CD4-positive, alpha-beta T cell treated with Interleukin-6 for 4 hours (primary cell): ENCODE measurements around the gene AUH.

ENCODE experiments used
- DNase-seq: peaks from one replicate; pipeline ENCODE4 v3.0.0-alpha.2; 2020; ENCODE audit warnings: mixed read lengths

AUH gene

DNA sequence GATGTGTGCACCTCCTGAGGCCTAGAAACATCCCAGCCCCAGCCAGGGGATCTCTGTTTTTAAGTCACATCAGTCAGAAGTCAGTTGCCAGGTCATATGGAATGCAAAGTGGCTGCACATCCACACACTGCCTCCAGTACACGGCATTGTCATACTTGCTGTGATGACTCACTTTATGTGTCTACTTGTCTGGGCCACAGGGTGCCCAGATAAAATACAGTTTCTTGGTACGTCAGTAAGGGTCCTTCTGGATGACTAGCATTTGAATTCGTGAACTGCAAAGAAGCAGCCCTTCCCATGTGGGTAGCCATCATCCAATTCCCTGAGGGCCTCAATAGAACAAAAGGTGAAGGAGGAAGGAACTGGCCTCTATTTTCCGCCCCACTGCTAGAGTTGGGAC is 27.7 kb downstream of the AUH start:
- DNase-seq, result no peak

DNA sequence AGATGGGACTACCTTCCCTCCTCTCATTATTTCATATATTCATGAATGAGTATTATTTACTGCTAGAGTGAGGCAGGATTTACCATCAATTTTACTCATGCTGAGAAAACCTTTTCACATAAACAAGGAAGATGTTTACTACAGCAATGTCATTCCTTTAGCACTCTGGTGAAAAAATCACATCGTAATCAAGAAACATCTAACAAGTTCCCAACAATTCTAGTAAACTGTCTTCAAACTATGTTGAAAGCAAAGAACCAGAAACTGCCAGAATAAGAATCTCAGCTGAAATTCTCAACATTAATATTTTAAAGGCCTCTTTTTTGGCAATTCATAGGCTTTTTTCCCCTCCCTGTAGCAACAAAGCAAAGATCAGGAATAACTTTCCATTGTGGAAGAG is 28.2 kb downstream of the AUH start:
- no peak for DNase-seq

DNA sequence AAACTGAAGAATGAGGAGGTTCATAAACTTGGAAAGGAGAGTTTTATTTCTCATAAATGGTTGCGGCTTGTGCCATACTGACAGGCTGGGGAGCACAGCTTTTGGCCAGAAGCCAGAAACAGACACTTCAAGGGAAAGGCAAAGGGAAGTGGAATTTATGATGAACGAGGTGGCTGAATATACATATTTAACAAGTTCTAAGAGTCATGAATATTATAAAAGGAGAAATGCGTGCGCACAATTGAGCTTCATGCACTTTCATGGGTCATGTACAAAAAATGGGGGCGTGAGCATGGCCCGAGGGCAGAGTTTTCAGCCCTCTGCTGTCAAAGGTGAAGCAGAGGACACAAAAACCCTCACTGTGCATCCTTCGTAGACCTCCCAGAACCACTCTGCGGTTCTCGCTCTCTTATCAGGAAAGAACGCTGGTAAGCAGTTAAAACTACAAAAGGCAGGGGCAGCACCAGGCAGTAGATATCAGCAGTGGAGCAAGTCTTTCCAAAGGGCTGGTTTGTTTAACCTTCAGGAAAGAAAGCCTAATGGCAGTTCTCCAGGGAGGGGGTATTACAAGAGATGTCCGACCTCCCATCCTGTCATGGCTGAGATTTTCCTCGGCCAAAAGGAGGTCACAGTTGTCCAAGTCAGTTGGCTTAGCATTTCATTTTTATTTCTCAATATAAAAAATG is 29.0 kb downstream of the AUH start:
- peak; percentile 10 for DNase-seq

DNA sequence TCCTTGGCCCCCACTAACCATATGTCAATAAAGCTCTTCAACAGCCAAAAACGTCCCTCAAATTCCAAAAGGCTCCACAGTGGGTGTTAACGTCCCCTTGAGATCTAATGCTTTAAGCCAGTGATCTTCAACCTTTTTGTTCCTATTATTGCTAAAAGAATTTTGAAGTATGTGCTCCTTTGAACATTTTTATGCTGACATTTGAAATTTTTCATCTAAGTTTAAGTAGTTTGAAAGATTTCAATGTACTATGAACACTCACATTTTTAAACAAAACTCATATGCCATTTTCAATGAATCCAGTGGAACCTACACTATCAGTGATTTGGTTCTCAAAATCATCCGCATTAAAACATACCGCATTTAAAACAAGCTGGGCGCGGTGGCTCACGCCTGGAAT is 29.9 kb downstream of the AUH start:
- DNase-seq, result no peak

DNA sequence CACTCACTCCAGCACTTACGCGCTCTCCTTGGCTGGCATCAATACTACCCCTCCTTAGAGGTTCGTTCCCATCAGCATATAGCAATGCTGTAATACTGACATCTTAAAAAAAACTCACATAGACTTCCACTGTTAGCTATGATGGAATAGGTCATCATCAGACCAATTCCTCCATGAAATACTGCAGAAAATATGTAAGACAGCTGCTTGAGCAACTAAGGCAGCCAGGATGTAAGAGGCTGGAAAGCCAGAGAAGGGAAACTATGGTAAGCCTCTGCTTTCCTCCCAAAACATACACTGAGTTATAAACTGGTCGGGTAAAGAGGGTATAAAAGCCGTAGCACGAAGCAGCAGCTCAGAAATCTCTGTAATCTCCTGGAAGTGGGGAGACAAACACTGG is 33.5 kb downstream of the AUH start:
- no peak for DNase-seq

DNA sequence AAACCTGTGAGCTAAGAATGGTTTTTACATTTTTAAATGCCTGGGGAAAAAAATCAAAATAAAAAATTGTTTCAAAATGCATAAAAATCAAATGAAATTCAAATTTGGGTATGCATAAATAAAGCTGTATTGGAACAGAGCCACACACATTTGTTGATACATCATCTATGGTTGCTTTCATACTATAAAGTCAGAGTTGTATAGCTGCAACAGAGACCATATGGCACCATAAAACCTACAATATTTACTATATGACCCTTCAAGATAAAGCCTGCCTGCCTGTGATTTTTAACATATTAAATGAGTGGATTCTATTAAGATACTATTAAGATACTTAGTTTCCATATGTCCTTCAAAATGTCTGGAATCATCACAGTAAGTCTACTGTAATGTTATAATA is 40.0 kb downstream of the AUH start:
- DNase-seq, result no peak

DNA sequence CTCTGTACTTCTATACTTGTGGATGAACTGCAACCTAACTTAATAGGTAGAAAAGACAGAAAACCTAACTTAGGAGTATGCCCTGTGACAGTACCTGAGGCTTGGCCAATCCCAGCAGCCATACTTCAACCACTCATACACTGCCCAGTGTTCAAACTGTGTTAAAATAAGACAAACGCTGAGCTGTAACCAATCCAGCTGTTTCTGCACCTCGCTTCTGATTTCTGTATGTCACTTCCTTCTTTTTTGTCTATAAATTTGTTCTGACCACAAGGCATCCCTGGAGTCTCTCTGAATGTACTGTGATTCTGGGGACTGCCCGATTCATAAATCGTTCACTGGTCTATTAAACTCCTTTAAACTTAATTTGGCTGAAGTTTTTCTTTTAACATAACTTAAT is 41.4 kb downstream of the AUH start:
- DNase-seq, result no peak

DNA sequence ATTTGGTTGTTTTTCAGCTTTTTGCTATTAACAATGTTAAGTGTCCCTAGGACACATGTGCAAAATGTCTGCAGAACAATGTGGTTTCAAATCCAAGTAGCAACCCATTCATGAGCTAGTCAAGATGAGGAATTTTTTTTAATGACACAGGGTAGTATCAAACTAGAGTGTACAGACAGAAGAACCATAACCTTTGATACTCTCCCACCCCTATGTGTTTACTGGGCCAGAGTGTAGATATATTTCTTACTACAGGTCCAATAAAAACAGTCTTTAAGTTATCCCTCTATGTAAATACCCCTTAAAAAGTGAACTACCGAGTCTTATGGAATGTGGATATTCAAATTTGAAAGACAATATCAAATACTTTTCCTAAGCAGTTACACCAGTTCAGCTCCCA is 45.6 kb downstream of the AUH start:
- DNase-seq, result no peak

DNA sequence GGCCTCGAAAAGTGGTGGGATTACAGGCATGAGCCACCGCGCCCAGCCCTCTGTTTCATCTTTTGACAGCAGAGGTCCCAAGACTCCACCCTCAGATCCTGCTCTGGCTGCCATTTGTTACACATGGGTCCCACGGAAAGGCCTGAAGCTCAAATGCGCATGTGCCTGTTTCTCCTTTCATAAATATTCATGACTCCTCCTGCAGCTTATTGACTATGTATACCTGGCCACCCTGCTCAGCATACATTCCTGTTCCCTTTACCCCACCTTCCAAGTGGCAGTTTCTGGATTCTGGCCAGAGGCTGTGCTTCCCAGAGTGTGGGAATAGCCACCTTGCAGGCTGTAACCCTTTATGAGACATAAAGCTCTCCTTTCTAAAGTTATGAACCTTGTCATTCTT is 46.5 kb downstream of the AUH start:
- no peak for DNase-seq

DNA sequence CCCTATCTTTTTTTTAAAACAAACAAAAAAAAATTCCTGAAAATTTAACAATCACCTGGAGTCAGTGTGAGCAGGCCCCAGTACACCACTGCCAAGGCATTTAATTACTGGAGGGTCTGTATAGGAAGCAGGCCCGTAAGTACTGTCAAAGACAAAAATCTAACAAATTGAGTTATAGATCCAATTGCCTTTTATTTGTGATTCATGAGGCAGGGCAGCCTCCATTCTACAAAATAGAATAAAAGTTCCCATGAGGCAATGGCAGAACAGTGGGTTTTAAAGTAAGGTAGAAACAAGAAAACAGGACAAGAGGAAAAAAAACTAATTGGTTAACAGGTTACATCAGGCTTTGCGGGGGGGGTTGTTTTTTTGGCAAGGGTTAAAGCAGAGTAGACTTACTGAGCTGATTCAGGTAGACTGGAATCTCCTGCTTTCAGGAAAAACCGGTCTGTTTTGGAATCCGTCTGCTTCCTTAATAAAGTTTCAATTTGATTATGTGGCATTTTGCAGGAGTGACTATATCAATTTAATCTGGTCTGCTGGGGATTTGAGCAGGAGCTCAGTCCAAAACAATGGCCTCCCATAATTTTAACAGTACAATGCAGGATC is 48.9 kb downstream of the AUH start:
- DNase-seq, result no peak

DNA sequence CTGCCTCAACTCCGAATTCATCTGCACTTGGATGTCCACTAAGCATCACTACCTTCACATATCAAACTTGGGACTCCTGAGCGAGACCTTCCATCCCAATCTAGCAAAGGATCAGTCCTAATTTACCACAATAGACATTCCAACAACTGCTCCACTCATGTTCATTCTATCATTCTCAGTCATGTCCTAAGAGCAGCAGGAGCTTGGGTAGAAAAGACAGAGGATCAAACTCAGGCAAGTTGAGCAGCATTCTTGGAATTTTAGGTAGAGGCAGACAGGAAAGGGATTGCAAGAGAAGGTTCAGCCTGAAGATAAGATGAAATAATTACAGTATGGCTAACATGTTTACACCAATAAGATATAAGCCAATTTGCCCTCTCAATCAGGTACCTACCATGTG is 51.7 kb downstream of the AUH start:
- DNase-seq, result no peak

DNA sequence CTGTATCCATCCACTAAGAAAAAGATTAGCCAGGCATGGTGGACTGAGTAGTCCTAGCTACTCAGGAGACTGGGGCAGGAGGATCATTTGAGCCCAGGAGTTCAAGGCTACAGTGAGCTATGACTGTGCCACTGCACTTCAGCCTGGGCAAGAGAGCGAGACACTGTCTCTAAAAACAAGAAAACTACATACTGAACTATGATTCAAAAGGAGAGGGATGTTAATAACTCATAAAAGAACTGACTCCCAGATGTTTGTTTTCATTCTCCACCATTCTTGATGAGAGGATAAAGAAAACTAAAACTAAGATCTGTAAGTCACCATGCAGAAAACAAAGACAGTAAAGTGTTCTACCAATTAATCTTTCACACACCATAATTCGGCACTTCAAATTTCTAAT is 53.5 kb downstream of the AUH start:
- no peak for DNase-seq

DNA sequence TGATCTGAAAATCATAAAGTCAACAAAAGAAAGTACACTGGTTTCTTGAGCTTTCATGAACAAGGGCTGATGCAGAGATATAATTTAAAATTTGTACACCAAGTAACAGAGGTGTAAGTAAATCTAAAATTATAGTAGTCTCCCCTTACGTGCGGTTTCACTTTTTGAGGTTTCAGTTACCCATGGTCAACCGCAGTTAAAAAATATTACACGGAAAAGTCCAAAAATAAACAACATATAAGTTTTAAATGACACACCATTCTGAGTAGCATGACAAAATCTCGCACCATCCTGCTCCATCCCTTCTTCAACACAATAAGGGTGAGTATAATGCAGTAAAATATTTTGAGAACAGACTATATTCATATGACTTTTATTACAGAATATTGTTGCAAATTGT is 54.4 kb downstream of the AUH start:
- no peak for DNase-seq

DNA sequence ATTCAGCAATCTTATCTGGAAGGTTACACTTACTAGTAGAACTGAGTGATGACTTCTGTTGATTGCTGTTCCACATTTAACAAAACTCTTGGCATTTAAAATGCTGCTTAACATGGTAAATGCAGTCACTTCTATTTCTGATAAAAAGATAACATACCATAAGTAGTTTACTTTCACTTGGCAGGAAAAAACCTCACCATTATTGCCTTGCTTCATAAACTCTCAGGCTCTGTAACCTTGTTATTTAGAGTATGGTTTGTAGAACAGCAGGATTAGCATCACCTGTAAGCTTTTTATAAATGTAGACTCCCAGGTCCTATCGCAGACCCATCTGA is 55.5 kb downstream of the AUH start:
- DNase-seq, result no peak

DNA sequence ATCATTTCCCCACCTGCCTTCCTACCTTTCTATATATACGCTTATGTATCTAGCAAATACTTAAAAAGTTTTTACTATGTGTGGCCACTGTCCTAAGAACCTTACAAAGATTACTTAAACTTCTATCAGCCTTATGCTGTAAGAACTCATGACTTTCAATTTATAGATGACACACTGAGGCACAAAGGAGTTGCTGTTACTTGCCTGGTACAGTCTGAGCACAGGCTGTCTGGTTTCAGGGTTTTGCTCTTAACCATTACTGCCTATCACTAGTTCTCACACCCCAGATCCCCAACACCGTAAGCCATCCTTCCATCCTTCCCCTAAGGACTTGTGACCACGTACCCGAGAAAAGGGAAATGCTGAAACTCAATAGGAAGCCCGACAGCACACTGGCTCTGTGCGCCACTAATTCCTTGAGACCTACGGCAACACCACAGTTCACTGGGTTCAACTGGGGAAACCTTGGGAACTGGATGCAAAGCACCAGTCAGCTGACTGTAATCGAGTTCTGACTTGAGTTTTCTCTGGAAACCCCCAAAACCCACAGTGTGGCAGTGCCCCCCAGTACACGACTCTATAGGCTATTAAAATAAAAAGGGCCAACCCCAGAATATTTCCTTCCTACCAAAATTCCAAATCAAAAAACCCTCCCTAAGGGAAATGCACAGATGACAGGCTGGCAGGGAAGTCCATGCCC is 56.0 kb downstream of the AUH start:
- DNase-seq, result no peak

DNA sequence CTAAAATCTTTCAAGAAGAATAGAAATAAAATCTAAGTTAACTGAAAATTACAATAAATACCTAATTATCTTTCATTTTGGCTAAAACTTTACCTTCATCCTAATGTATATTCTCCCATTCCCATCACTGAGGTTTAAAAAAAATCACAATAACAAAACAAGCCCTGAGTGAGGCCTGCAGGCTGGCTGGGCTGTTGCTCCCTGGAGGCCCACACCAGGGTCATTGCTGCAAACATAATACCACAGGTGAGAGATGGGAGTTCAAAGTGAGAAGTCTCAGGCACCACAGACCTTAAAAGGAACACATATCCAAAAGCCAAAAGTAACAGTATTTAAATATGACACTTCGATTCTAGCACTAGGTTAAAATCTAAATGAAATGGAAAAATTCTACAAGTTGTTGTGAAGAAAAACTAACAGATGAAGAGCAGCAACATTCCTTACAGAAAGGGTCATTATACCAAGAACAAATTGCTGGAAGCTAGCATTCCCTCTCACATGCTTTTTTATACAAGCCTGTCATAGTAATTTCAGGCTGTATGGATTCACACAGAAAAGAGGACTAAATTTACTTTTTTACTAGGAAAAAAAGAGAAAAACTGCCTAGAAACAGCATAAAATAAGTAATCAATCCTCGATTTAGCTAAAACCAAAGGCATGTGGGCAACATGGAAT is 57.8 kb downstream of the AUH start:
- no peak for DNase-seq

DNA sequence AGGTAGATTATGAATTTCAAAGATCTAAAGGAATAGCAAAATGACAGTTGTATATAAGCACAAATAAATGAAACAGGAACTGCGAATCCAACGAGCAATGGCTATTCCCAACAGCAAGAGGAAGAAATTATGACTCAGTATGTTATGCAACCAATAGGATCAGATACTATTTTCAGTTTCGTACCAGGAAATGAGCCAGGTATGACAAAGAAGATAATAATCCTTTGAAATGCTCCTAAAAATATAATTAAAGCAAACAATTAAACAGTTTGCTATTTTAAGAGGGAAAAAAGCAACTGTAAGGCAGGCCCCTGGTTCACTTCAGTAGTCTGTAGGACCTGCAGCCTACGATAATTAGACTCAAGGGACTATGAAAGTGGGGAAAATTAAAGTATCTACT is 58.9 kb downstream of the AUH start:
- no peak for DNase-seq

DNA sequence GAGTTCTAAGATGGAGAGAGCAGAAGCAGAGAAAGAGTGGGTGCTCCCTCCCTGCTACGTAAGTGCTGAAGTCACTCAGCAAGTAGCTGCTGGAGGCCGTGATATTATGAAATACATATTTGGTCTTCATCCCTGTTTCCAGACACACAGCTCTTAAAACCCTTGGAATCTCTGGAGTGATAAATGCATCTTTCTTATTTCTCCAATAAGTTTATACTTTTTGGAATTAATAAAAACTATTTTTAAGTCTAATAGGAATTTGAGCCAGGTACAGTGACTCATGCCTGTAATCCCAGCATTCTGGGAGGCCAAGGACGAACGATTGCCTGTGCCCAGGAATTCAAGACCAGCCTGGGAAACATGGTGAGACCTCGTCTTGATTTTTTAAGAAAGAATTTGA is 60.6 kb downstream of the AUH start:
- no peak for DNase-seq

DNA sequence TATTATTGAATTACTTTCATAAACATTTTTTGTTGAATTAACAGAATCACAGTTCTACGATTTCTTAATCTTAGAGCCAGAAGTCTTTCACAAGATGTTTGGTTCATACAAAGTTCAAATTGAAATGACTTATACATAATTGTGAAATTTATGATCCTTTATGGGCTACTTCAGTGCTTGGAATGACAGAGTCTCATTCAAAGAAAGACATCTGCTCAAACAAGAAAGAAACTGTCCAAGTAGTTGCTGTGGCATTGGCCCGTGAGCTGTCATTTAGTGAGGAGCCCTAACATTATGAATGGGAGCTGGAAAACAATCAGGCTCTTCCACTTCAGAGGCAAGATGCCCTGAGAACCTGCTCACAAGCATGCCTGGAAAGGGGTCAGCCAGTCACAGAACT is 63.4 kb downstream of the AUH start:
- no peak for DNase-seq

DNA sequence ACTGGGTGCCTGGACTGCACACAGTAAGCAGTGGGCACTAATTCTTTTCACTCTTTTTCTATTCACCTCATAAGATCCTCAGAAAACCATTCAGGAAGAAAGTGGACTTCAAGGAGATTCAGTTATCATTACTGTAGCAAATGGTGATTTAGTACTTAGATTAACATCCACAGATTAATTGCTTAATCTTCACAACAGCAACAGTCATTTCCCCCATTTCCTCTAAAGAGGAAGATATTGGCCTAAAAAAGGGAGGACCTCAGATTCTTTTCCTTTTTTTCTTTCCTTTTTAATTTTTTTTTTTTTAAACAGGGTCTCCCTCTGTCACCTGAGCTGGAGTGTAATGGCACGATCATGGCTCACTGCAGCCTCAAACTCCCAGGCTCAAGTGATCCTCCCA is 64.4 kb downstream of the AUH start:
- no peak for DNase-seq

DNA sequence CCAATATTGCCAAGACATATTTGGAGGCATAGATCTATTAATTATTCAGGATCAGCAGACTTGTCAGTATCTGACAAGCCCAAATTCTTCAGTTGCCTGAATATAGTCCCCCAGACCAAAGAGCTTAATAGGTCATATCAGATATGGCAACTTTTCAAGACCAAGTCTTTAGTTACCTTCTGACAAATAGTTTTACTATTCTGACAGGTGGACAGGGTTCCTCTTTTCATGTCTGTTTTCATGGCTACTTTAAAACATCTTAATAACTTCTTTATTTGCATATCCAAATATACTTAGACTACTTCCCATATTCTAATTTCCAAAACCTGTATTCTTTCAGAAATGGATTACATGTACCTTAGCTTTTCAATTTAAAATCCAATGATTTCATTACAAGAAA is 65.4 kb downstream of the AUH start:
- no peak for DNase-seq

DNA sequence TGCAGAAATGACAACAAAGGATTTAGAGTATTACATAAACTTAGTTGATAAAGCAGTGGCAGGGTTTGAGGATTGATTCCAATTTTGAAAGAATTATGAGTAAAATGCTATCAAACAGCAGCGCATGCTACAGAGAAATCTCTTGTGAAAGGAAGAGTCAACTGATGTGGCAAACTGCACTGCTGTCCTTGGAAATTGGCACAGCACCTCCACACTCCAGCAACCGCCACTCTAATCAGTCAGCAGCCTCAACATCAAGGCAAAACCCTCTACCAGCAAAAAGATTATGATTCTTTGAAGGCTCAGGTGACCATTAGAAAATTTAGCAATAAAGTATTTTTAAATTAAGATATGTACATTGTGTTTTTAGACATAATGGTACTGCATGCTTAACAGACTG is 66.4 kb downstream of the AUH start:
- DNase-seq, result no peak

DNA sequence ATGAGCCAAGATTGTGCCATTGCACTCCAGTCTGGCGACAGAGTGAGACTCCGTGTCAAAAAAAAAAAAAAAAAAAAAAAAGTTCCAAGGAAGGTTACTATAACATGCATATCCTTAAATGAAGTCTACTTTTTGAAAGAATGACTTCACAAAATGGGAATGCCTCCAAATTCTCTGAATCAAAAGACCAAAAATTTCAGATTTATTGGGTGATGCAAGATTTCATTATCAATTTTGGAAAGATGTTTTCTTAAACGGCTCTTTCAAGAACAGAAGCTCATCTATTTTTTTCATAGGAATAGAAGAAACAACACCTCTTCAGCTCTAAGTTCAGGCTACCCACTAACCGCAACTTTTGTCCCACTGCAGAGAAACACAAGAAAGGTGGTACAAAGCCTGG is 69.9 kb downstream of the AUH start:
- no peak for DNase-seq

DNA sequence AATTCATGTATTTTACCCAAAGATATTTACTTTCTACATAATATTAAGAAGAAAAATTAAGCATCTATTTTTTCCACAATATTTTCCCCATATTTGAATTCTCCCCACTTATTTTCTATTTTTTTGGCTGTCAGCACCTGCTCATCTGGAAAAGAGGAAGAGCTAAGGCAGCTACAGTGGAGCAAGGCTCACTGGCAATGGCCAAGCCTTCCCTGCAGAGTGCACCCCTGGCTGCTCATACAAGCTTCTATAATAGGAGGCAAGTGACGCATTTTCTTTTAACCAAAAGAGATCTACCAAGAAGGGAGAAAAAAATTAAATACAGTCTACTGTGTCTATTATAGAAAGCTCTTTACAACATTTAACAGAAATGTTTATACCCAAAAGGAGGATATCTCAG is 72.5 kb downstream of the AUH start:
- no peak for DNase-seq
